Parathyroid adenoma (tissue), 2 donors: Measurements from ENCODE around the gene MTIF3.
A peak's percentile ranks its signal among the peaks of the same experiment; 100 is the strongest.

Experiments
- H2AFZ ChIP-seq: fragments of 300-600 bp; sonication (generic); one replicate; pipeline ENCODE4 v1.7.0; 2017; ENCODE audit warnings: antibody characterized with exemption, mild to moderate bottlenecking
- H3K27ac ChIP-seq: fragments of 300-600 bp; sonication (generic); one replicate; pipeline ENCODE4 v1.7.0; 2017
- H3K27me3 ChIP-seq: fragments of 300-600 bp; sonication (generic); one replicate; pipeline ENCODE4 v1.7.0; 2017; ENCODE audit warnings: low read length; ENCODE audit not compliant: control insufficient read depth, insufficient read depth
- H3K36me3 ChIP-seq: fragments of 300-600 bp; sonication (generic); one replicate; pipeline ENCODE4 v1.7.0; 2017; ENCODE audit warnings: low read length; ENCODE audit not compliant: control insufficient read depth, insufficient read depth
- H3K4me1 ChIP-seq: fragments of 300-600 bp; sonication (generic); one replicate; pipeline ENCODE4 v1.7.0; 2017; ENCODE audit warnings: control low read depth
- H3K4me2 ChIP-seq: fragments of 300-600 bp; sonication (generic); one replicate; pipeline ENCODE4 v1.7.0; 2017; ENCODE audit warnings: low read length
- H3K4me3 ChIP-seq: fragments of 300-600 bp; sonication (generic); one replicate; pipeline ENCODE4 v1.7.0; 2017; ENCODE audit warnings: low read depth, low read length
- H3K79me2 ChIP-seq: fragments of 300-600 bp; sonication (generic); one replicate; pipeline ENCODE4 v1.7.0; 2017; ENCODE audit warnings: control low read depth
- H3K9ac ChIP-seq: fragments of 300-600 bp; sonication (generic); one replicate; pipeline ENCODE4 v1.7.0; 2017; ENCODE audit warnings: mild to moderate bottlenecking
- H3K9me3 ChIP-seq: fragments of 300-600 bp; sonication (generic); one replicate; pipeline ENCODE4 v1.7.0; 2017; ENCODE audit warnings: low read length; ENCODE audit not compliant: control insufficient read depth
- TF ChIP-seq, protein P1 (sequence below): fragments of 300-600 bp; sonication (generic); IDR thresholded peaks from one replicate; pipeline ENCODE4 v1.7.0; 2017; ENCODE audit warnings: antibody characterized with exemption, mild to moderate bottlenecking
- donor health status: primary hyperparathyroidism.

MTIF3 gene

DNA sequence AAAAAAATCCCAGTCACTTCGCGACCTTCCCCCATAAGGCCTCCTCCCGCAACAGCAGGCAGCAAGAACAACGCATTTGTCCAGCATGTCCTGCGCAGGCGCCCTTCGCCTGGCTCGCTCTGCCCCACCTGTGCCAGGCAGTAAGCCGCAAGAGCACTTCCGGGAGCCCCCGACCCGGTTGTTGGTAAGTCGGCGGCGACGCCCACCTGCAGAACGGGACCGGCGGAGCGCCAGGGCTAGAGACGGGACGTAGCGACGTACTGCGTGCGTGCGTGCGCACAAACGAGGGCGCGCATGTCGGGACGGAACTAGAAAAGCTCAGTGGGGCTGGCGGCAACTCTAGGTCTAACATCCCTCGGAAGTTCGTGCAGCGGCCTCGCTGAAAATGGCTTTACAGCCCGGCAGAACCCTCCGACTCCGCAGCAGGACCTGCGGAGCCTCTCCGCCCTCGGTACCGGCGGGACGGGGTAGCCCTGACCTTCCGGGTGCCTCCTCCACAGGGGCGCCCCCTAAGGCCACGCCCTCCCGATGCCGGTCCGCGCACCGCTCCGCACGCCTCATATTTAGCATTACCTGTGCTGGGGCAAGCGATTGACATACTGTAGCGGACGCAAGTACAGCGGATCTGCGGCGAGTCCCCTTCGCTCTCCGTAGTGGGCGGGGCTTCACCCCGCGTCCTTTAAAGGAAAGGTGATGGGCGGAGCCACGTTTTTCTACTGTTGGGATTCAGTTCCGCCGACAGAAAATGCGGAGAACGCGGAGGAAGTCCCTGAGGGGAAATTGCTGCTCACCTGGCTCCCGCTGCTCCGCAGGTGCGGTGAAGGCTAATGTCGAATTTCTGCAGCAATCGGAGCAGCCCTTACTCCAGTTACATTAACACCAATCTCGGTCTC lies at the start of gene MTIF3:
TSS of gene MTIF3 (minus strand) at position 629 of the 893 bp plus-strand sequence. CDS start 10,116 bp downstream, outside the sequence.
- no peaks in the 10 kb centered on the region for H3K9me3 ChIP-seq
- peak within 1 kb of the TSS; percentile 64 for H3K4me2 ChIP-seq
- TF ChIP-seq, protein P1, sequence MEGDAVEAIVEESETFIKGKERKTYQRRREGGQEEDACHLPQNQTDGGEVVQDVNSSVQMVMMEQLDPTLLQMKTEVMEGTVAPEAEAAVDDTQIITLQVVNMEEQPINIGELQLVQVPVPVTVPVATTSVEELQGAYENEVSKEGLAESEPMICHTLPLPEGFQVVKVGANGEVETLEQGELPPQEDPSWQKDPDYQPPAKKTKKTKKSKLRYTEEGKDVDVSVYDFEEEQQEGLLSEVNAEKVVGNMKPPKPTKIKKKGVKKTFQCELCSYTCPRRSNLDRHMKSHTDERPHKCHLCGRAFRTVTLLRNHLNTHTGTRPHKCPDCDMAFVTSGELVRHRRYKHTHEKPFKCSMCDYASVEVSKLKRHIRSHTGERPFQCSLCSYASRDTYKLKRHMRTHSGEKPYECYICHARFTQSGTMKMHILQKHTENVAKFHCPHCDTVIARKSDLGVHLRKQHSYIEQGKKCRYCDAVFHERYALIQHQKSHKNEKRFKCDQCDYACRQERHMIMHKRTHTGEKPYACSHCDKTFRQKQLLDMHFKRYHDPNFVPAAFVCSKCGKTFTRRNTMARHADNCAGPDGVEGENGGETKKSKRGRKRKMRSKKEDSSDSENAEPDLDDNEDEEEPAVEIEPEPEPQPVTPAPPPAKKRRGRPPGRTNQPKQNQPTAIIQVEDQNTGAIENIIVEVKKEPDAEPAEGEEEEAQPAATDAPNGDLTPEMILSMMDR, result no peak
- H3K4me1 ChIP-seq, result peaks cover 4% of the 10 kb centered on the region
- peaks cover 10% of the 10 kb centered on the region for H3K79me2 ChIP-seq
- H3K4me3 ChIP-seq, result peak within 1 kb of the TSS; percentile 91
- H3K36me3 ChIP-seq, result no peaks in the 10 kb centered on the region
- H3K27me3 ChIP-seq, result no peaks in the 10 kb centered on the region
- peak within 1 kb of the TSS; percentile 69 for H3K9ac ChIP-seq
- peak within 1 kb of the TSS; percentile 89 for H2AFZ ChIP-seq
- H3K27ac ChIP-seq, result peak within 1 kb of the TSS; percentile 99

GRCh38 chr13:27497563-27498230 lies 47.3 kb upstream of the MTIF3 start:
- Histone ChIP-seq H3K9me3 (no peaks in the 10 kb centered on the region), H3K27me3 (no peaks in the 10 kb centered on the region), H3K79me2 (no peaks in the 10 kb centered on the region), H3K9ac (no peak overlapping the region), H3K36me3 (no peaks in the 10 kb centered on the region), H3K4me2 (no peak overlapping the region), H3K27ac (no peak overlapping the region), H3K4me3 (no peak overlapping the region), H3K4me1 (no peaks in the 10 kb centered on the region), H2AFZ (no peak overlapping the region)
- TF ChIP-seq, protein P1, result no peak

DNA sequence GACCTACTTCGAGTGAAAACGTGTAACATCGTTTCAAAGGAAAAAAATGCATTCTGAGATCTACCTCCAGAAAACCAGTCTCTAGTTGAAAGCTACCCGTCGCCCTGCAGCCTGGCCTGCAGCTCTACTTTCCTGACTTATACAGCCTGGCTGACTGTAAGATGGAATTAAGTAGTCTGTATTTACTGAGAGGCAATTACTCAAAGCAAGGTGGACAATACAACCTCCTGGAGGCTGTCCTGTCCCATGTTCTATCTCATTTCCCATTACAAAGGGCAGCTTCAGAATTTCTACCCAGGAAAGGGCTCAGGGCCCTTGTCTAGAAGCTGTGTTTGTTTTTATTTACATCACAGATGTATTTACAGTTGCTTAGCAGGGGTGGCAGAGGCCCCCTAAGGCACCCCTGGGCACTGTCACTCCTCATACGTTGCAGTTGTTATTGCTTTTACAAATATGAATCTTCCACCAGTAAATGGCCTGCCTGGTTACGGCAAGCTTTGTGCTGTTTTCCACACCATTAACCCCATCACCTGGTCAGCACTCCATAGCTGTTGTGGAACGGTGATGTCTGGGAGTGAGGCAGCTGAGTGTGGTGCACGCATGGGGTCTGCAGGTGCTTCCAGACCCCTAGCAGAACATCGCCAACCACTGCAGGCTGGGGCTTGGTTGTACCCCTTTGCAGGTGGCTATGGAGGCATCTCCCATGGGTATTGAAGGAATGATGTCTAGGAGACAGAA lies 46.3 kb upstream of the MTIF3 start:
- Histone ChIP-seq H2AFZ (no peak overlapping the region), H3K4me3 (no peak overlapping the region), H3K9ac (no peak overlapping the region), H3K79me2 (no peaks in the 10 kb centered on the region), H3K36me3 (no peaks in the 10 kb centered on the region), H3K27me3 (no peaks in the 10 kb centered on the region), H3K27ac (no peak overlapping the region), H3K4me1 (no peaks in the 10 kb centered on the region), H3K4me2 (no peak overlapping the region), H3K9me3 (no peaks in the 10 kb centered on the region)
- TF ChIP-seq, protein P1, result no peak

DNA sequence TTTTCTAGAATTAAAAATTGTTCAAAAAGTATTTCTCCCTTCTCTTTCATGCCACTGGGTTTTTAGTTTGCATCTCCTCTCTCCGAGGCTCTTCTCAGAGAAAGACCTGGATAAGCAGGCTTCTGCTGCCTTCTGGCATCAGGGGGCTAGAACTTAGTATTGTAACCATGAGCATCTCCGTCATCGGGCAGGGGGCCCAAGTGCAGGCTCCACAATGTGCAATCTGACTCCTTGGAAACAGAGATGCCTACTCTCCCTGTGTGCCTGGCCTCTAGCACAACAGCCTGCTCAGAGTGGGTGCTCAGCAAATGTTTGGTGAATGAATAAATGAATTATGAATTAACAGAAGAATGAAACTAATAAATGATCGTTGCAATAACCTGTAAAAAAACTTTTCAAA lies 45.6 kb upstream of the MTIF3 start:
- Histone ChIP-seq H3K9me3 (no peaks in the 10 kb centered on the region), H3K79me2 (no peaks in the 10 kb centered on the region), H3K4me1 (no peaks in the 10 kb centered on the region), H3K27ac (no peak overlapping the region), H2AFZ (no peak overlapping the region), H3K36me3 (no peaks in the 10 kb centered on the region), H3K9ac (no peak overlapping the region), H3K4me2 (no peak overlapping the region), H3K4me3 (no peak overlapping the region), H3K27me3 (no peaks in the 10 kb centered on the region)
- TF ChIP-seq, protein P1, result no peak
